ENCODE results near the gene APBA1. TPM values are rescaled to one million over a fixed set of nuclear protein-coding genes. Genes with fewer than 3 reads are reported as not detected.

APBA1 gene
- total RNA-seq, 1 experiment from 2014 or later = 0.34 TPM

- DNase-seq = no peak
- no peaks in the 10 kb centered on the region for H3K9me3 ChIP-seq
- intact Hi-C loops (cut with micrococcal nuclease; ENCODE audit: unreplicated experiment) = no loop called here
- Mint-ChIP-seq H3K4me3 (ENCODE audit: unreplicated experiment) (no peak overlapping the region), H3K9me3 (ENCODE audit: unreplicated experiment) (no peaks in the 10 kb centered on the region), H3K27me3 (ENCODE audit: insufficient read depth, unreplicated experiment) (peaks cover 9% of the 10 kb centered on the region), H3K27ac (ENCODE audit: unreplicated experiment) (no peak overlapping the region), H3K36me3 (ENCODE audit: insufficient read depth, unreplicated experiment) (no peaks in the 10 kb centered on the region), H3K4me1 (ENCODE audit: low read depth, unreplicated experiment) (no peaks in the 10 kb centered on the region)
- H3K36me3 ChIP-seq (ENCODE audit: control insufficient read depth, insufficient read depth, low read length) = no peaks in the 10 kb centered on the region
- H3K4me3 ChIP-seq (ENCODE audit: low read depth, low read length) = no peak overlapping the region
- ChIA-PET POLR2A (no interaction called here), CTCF (no interaction called here)
- BruUV-seq (replicated peaks) = no TSS peak
- no peaks in the 10 kb centered on the region for H3K4me1 ChIP-seq
- H3K27me3 ChIP-seq (replicated peaks; ENCODE audit: control insufficient read depth, insufficient read depth, low read length) = no peaks in the 10 kb centered on the region
- TF ChIP-seq CTCF (IDR thresholded peaks at IDR 0.05; ENCODE audit: insufficient read depth in 1 of 2, low read depth in 1 of 2, low read length in 1 of 2, severe bottlenecking in 1 of 2, unreplicated experiment in 1 of 2) = no peak
Observed at GRCh38 chr9:69535911-69536310, 136.3 kb downstream of the APBA1 start.

- H3K4me3 Mint-ChIP-seq (ENCODE audit: unreplicated experiment) = no peak overlapping the region
- no peaks in the 10 kb centered on the region for H3K4me1 Mint-ChIP-seq (ENCODE audit: low read depth, unreplicated experiment)
- BruUV-seq (replicated peaks) = no TSS peak
- intact Hi-C loops (cut with micrococcal nuclease; ENCODE audit: unreplicated experiment) = no loop called here
- Histone ChIP-seq H3K4me3 (ENCODE audit: low read depth, low read length) (no peak overlapping the region), H3K36me3 (ENCODE audit: control insufficient read depth, insufficient read depth, low read length) (no peaks in the 10 kb centered on the region), H3K4me1 (no peaks in the 10 kb centered on the region), H3K9me3 (no peaks in the 10 kb centered on the region), H3K27me3 (replicated peaks; ENCODE audit: control insufficient read depth, insufficient read depth, low read length) (no peaks in the 10 kb centered on the region)
- H3K36me3 Mint-ChIP-seq (ENCODE audit: insufficient read depth, unreplicated experiment) = no peaks in the 10 kb centered on the region
- DNase-seq = no peak
- ChIA-PET POLR2A (no interaction called here), CTCF (no interaction called here)
- H3K27ac Mint-ChIP-seq (ENCODE audit: unreplicated experiment) = no peak overlapping the region
- TF ChIP-seq CTCF (IDR thresholded peaks at IDR 0.05; ENCODE audit: insufficient read depth in 1 of 2, low read depth in 1 of 2, low read length in 1 of 2, severe bottlenecking in 1 of 2, unreplicated experiment in 1 of 2) = peak in 1 of 2 experiments; percentile 1
- no peaks in the 10 kb centered on the region for H3K9me3 Mint-ChIP-seq (ENCODE audit: unreplicated experiment)
- H3K27me3 Mint-ChIP-seq (ENCODE audit: insufficient read depth, unreplicated experiment) = peaks cover 9% of the 10 kb centered on the region
Observed at GRCh38 chr9:69535286-69535832, 136.8 kb downstream of the APBA1 start.

GRCh38 chr9:69532396-69532795, 139.8 kb downstream of the APBA1 start:
- Mint-ChIP-seq H3K4me1 (ENCODE audit: low read depth, unreplicated experiment) (no peaks in the 10 kb centered on the region), H3K27ac (ENCODE audit: unreplicated experiment) (no peak overlapping the region)
- no peak for DNase-seq

More at GRCh38 chr9:69532396-69532795, 139.8 kb downstream of the APBA1 start:
- H3K27me3 ChIP-seq (replicated peaks; ENCODE audit: control insufficient read depth, insufficient read depth, low read length) = no peaks in the 10 kb centered on the region
- H3K9me3 Mint-ChIP-seq (ENCODE audit: unreplicated experiment) = no peaks in the 10 kb centered on the region
- POLR2A ChIA-PET = no interaction called here
- no peak for TF ChIP-seq CTCF (IDR thresholded peaks at IDR 0.05; ENCODE audit: insufficient read depth in 1 of 2, low read depth in 1 of 2, low read length in 1 of 2, severe bottlenecking in 1 of 2, unreplicated experiment in 1 of 2)
- no peaks in the 10 kb centered on the region for H3K36me3 Mint-ChIP-seq (ENCODE audit: insufficient read depth, unreplicated experiment)
- no TSS peak for BruUV-seq (replicated peaks)
- H3K4me1 ChIP-seq = no peaks in the 10 kb centered on the region
- CTCF ChIA-PET = no interaction called here
- H3K4me3 ChIP-seq (ENCODE audit: low read depth, low read length) = no peak overlapping the region
- H3K36me3 ChIP-seq (ENCODE audit: control insufficient read depth, insufficient read depth, low read length) = no peaks in the 10 kb centered on the region
- H3K27me3 Mint-ChIP-seq (ENCODE audit: insufficient read depth, unreplicated experiment) = peaks cover 5% of the 10 kb centered on the region
- intact Hi-C loops (cut with micrococcal nuclease; ENCODE audit: unreplicated experiment) = no loop called here
- H3K9me3 ChIP-seq = no peaks in the 10 kb centered on the region
- H3K4me3 Mint-ChIP-seq (ENCODE audit: unreplicated experiment) = no peak overlapping the region
